ENCODE results near the gene KRT14.

DNA sequence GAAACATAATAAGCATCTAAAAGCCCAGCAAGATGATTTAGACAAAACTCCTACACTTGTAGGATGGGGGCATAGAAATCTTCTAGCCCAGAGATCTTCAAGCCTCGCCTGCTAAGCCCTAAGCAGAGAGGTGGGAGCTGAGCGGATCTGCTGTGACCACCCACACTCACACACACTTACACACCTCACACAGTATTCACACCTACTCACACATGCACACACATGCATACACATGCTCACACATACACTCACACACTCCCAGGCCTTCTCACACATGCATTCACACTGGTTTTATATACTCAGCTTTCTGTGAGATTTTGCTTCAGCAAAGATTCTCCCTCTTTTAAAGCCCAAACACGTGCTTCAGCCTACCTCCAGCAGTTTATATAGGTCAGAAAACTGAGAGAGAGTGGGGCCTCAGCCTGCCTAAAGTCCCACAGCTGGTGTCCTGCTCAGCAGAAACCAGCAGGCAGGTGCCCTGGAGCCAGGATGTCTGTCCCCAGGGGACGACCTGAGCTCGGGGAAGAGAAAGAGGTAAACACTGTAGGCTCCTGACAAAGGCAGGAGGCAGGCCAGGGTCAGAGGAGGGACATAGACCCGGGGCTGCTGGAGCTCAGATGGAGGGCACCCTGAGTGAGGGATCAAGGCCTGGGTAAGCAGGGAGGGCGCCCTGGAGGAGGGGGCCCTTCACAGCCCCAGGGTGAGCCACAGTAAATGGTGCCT, 46.6 kb downstream of the KRT14 start:
- TF ChIP-seq, protein P1, sequence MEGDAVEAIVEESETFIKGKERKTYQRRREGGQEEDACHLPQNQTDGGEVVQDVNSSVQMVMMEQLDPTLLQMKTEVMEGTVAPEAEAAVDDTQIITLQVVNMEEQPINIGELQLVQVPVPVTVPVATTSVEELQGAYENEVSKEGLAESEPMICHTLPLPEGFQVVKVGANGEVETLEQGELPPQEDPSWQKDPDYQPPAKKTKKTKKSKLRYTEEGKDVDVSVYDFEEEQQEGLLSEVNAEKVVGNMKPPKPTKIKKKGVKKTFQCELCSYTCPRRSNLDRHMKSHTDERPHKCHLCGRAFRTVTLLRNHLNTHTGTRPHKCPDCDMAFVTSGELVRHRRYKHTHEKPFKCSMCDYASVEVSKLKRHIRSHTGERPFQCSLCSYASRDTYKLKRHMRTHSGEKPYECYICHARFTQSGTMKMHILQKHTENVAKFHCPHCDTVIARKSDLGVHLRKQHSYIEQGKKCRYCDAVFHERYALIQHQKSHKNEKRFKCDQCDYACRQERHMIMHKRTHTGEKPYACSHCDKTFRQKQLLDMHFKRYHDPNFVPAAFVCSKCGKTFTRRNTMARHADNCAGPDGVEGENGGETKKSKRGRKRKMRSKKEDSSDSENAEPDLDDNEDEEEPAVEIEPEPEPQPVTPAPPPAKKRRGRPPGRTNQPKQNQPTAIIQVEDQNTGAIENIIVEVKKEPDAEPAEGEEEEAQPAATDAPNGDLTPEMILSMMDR (conservative IDR thresholded peaks at IDR 0.05 in 1 of 2, IDR thresholded peaks at IDR 0.05 in 1 of 2; ENCODE audit: low read depth in 1 of 2, low read length in 2 of 2), result no peak
- TF ChIP-seq EZH2 (IDR thresholded peaks at IDR 0.05; ENCODE audit: low read length, missing control alignments), result no peak

Measured in fibroblast of lung (primary cell).